8988T (cell line): Measurements from ENCODE around the gene SFXN2.
"Not testable (repeated sequence)": the region's sequence is repeated elsewhere in the genome, so short reads cannot be mapped to it uniquely, and the experiment has no call there.

ENCODE experiments used
- DNase-seq: peaks from one replicate; pipeline ENCODE4 v3.0.0; 2011

The SFXN2 gene

GRCh38 chr10:102721954-102722353, 7.5 kb downstream of the SFXN2 start:
- no peak for DNase-seq

- DNase-seq: no peak
Observed at GRCh38 chr10:102723989-102724388, 9.6 kb downstream of the SFXN2 start.

- DNase-seq: no peak
Observed at GRCh38 chr10:102726274-102726673, 11.8 kb downstream of the SFXN2 start.

- no peak for DNase-seq
Observed at GRCh38 chr10:102727037-102727818, 12.8 kb downstream of the SFXN2 start.

GRCh38 chr10:102729029-102730026, 14.9 kb downstream of the SFXN2 start:
- DNase-seq: peak; percentile 69

GRCh38 chr10:102731222-102731800, 16.9 kb downstream of the SFXN2 start:
- DNase-seq: no peak

GRCh38 chr10:102732661-102733060, 18.2 kb downstream of the SFXN2 start:
- DNase-seq: no peak

- DNase-seq: no peak
Observed at GRCh38 chr10:102735065-102735562, 20.7 kb downstream of the SFXN2 start.

- no peak for DNase-seq
Observed at GRCh38 chr10:102738692-102739121, 24.3 kb downstream of the SFXN2 start.

- no peak for DNase-seq
Observed at GRCh38 chr10:102740229-102740628, 25.8 kb downstream of the SFXN2 start.

GRCh38 chr10:102741726-102742237, 27.3 kb downstream of the SFXN2 start:
- no peak for DNase-seq

GRCh38 chr10:102742313-102742712, 27.9 kb downstream of the SFXN2 start:
- DNase-seq: not testable (repeated sequence)

- no peak for DNase-seq
Observed at GRCh38 chr10:102743078-102743587, 28.7 kb downstream of the SFXN2 start.

GRCh38 chr10:102743588-102744373, 29.3 kb downstream of the SFXN2 start, which contains the start of gene WBP1L:
TSS of gene WBP1L (plus strand) at chr10:102743948. CDS start at chr10:102744054, 106 bp downstream.
- peak; percentile 80 for DNase-seq

- no peak for DNase-seq
Observed at GRCh38 chr10:102744374-102745051, 30.1 kb downstream of the SFXN2 start.

- DNase-seq: no peak
Observed at GRCh38 chr10:102745157-102745556, 30.7 kb downstream of the SFXN2 start.

- DNase-seq: no peak
Observed at GRCh38 chr10:102752266-102752930, 38.0 kb downstream of the SFXN2 start.

GRCh38 chr10:102752934-102753664, 38.7 kb downstream of the SFXN2 start:
- no peak for DNase-seq

- no peak for DNase-seq
Observed at GRCh38 chr10:102753718-102754117, 39.3 kb downstream of the SFXN2 start.

GRCh38 chr10:102757323-102757722, 42.9 kb downstream of the SFXN2 start:
- no peak for DNase-seq
